Prostate gland (tissue), 2 donors: ENCODE data around the gene CSTPP1. TPM values are rescaled to one million over a fixed set of nuclear protein-coding genes. Genes with fewer than 3 reads are reported as not detected.

ENCODE experiments used
- DNase-seq: peaks from one replicate; pipeline ENCODE4 v3.0.0-alpha.2; 2019; ENCODE audit warnings: low spot score
- H3K27ac ChIP-seq, 2 donors: fragments of 200-600 bp; sonication (generic); 2 replicates each; pipeline ENCODE4 v1.5.1; 2017 to 2019
- H3K27me3 ChIP-seq: fragments of 200-600 bp; sonication (generic); replicated peaks from 2 replicates; pipeline ENCODE4 v1.5.1; 2019; ENCODE audit not compliant: insufficient read depth
- H3K36me3 ChIP-seq, 2 donors: fragments of 200-600 bp; sonication (generic); 1 replicate in 1 of 2; 2 replicates in 1 of 2; pipeline versions ENCODE4 v1.5.1 to v1.8.1; 2017 to 2019
- H3K4me1 ChIP-seq: fragments of 200-600 bp; sonication (generic); replicated peaks from 2 replicates; pipeline ENCODE4 v1.5.1; 2019
- H3K4me3 ChIP-seq, 2 donors: fragments of 200-600 bp; sonication (generic); 2 replicates each; pipeline ENCODE4 v1.5.1; 2017 to 2019
- H3K9me3 ChIP-seq: fragments of 200-600 bp; sonication (generic); 2 replicates; pipeline ENCODE4 v1.5.1; 2017
- CTCF ChIP-seq, 4 experiments: fragments of 200-600 bp in 2 of 4; fragments of 450-650 bp in 2 of 4; sonication (generic) in 2 of 4; IDR thresholded peaks; 1 replicate in 3 of 4; 2 replicates in 1 of 4; pipeline ENCODE4 v1.5.1; 2016 to 2019; ENCODE audit warnings: antibody characterized with exemption in 4 of 4, mild to moderate bottlenecking in 2 of 4, moderate library complexity in 2 of 4
- POLR2A ChIP-seq: fragments of 450-650 bp; IDR thresholded peaks from one replicate; pipeline ENCODE4 v1.6.1; 2016; ENCODE audit warnings: antibody characterized with exemption, mild to moderate bottlenecking
- POLR2AphosphoS5 ChIP-seq: sonication (generic); formaldehyde crosslinking; IDR thresholded peaks from one replicate; pipeline ENCODE4 v1.6.1; 2017; ENCODE audit warnings: antibody characterized with exemption
- WGBS: methylation state at CpG from one replicate; pipeline ENCODE4 v1.1.5; 2018; 5-methylcytosine and 5-hydroxymethylcytosine counted together
- intact Hi-C: fragments of 100-400 bp; cut with DNase I; formaldehyde crosslinking; loops from one replicate; pipeline ENCODE4 v1.14.2; 2022
- total RNA-seq, 2 donors: library from RNA; depleted of rRNA; stranded (reverse); fragments of >200 nt; gene quantifications; one replicate each; pipeline ENCODE4 v1.1.0, GENCODE V29; 2016

CSTPP1 gene
- total RNA-seq, 2 donors from 2014 or later: 28.5 to 47.0 TPM

- no peaks in the 10 kb centered on the region for H3K4me1 ChIP-seq
- intact Hi-C loops: no loop called here
- no peak overlapping the region for H3K4me3 ChIP-seq
- DNase-seq: no peak
- 100% methylated on average over 1 of the region's 1 CpG for WGBS
- H3K9me3 ChIP-seq: no peaks in the 10 kb centered on the region
- TF ChIP-seq POLR2A (no peak), CTCF (IDR thresholded peaks at IDR 0.05) (no peak), POLR2AphosphoS5 (no peak)
- H3K27ac ChIP-seq: no peak overlapping the region
- H3K27me3 ChIP-seq: no peaks in the 10 kb centered on the region
- no peaks in the 10 kb centered on the region for H3K36me3 ChIP-seq
Observed at GRCh38 chr11:47018637-47019036, 82.1 kb downstream of the CSTPP1 start.

DNA sequence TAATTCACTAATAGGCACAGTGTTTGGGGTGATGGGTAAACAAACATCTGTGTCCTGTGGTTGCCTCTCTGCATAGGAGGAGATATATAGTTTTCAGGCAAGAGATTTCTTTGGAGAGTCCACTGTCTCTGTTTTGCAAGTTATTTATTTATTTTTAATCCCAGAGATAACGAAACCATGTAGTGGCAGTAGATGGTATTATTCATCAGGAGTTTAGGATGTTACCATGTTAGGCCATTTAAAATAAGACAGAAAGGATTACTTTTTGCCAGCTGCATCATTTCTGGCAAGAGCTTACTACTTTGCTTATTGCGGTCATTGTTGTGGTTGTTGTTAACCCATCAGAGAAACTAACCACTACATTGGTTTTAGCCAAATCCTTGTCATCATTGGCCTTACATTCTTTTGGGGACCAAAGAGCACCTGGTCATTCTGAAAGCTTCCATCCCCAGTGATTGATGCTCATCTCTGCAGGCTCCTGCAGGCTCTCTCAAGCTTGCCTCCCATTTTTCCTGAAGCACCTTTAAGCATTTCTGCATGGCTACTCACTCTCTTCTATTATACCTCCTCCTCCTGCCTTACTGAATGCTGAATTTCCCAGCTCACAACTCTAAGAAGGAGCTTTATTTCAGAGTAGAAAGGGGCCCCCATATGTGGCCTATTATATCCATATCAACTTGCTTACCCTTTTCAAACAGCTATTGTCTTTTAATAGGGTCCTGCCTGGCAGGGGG lies 84.4 kb downstream of the CSTPP1 start:
- Histone ChIP-seq H3K9me3 (no peaks in the 10 kb centered on the region), H3K4me1 (no peaks in the 10 kb centered on the region), H3K27ac (no peak overlapping the region), H3K4me3 (no peak overlapping the region), H3K36me3 (no peaks in the 10 kb centered on the region), H3K27me3 (no peaks in the 10 kb centered on the region)
- no peak for DNase-seq
- intact Hi-C loops: no loop called here
- 81% methylated on average over 2 of the region's 2 CpGs for WGBS
- TF ChIP-seq POLR2A (no peak), POLR2AphosphoS5 (no peak), CTCF (IDR thresholded peaks at IDR 0.05) (no peak)

- H3K4me1 ChIP-seq: no peaks in the 10 kb centered on the region
- no peak for TF ChIP-seq CTCF (IDR thresholded peaks at IDR 0.05)
- no peak for TF ChIP-seq POLR2A
- no peak for TF ChIP-seq POLR2AphosphoS5
- H3K27me3 ChIP-seq: no peaks in the 10 kb centered on the region
- no peaks in the 10 kb centered on the region for H3K36me3 ChIP-seq
- no peak overlapping the region for H3K27ac ChIP-seq
- intact Hi-C loops: no loop called here
- 71% methylated on average over 1 of the region's 1 CpG for WGBS
- no peak overlapping the region for H3K4me3 ChIP-seq
- no peak for DNase-seq
- H3K9me3 ChIP-seq: no peaks in the 10 kb centered on the region
Observed at GRCh38 chr11:47021527-47021818, 84.9 kb downstream of the CSTPP1 start.

GRCh38 chr11:47021965-47022364 lies 85.4 kb downstream of the CSTPP1 start:
- Histone ChIP-seq H3K4me1 (no peaks in the 10 kb centered on the region), H3K9me3 (no peaks in the 10 kb centered on the region), H3K4me3 (no peak overlapping the region), H3K36me3 (no peaks in the 10 kb centered on the region), H3K27me3 (no peaks in the 10 kb centered on the region), H3K27ac (no peak overlapping the region)
- 100% methylated on average over 1 of the region's 1 CpG for WGBS
- no peak for DNase-seq
- intact Hi-C loops: no loop called here
- TF ChIP-seq POLR2A: no peak
- no peak for TF ChIP-seq CTCF (IDR thresholded peaks at IDR 0.05)
- TF ChIP-seq POLR2AphosphoS5: no peak
